Upper lobe of left lung (tissue), 6 donors: ENCODE data around the gene TSC1. TPM values are rescaled to one million over a fixed set of nuclear protein-coding genes. Genes with fewer than 3 reads are reported as not detected.

Experiments
- ATAC-seq, 2 donors: fragments of 200-7000 bp; cut with Tn5 transposase; one replicate each; pipeline ENCODE4 v1.9.1; 2022; ENCODE audit warnings: mild to moderate bottlenecking in 2 of 2, moderate library complexity in 2 of 2; ENCODE audit not compliant: low FRiP score in 2 of 2
- DNase-seq, 2 donors: peaks; one replicate each; pipeline ENCODE4 v3.0.0-alpha.2; 2019 to 2020
- H3K27ac ChIP-seq, 4 donors: fragments of 200-600 bp; sonication (generic); one replicate each; pipeline ENCODE4 v1.5.1; 2016 to 2019
- H3K27me3 ChIP-seq, 4 donors: fragments of 200-600 bp; sonication (generic); one replicate each; pipeline ENCODE4 v1.5.1; 2017 to 2019
- H3K36me3 ChIP-seq, 4 donors: fragments of 200-600 bp; sonication (generic); one replicate each; pipeline ENCODE4 v1.5.1; 2016 to 2019
- H3K4me1 ChIP-seq, 4 donors: fragments of 200-600 bp; sonication (generic); one replicate each; pipeline ENCODE4 v1.5.1; 2018 to 2019
- H3K4me3 ChIP-seq, 4 donors: fragments of 200-600 bp; sonication (generic); one replicate each; pipeline ENCODE4 v1.5.1; 2017 to 2019; ENCODE audit warnings: mild to moderate bottlenecking in 2 of 4, moderate library complexity in 1 of 4
- H3K9me3 ChIP-seq, 4 donors: fragments of 200-600 bp; sonication (generic); one replicate each; pipeline ENCODE4 v1.5.1; 2018 to 2019
- CTCF ChIP-seq, 6 experiments: fragments of 450-650 bp in 4 of 6; fragments of 200-600 bp in 2 of 6; sonication (generic) in 2 of 6; IDR thresholded peaks; one replicate each; pipeline ENCODE4 v1.5.1; 2016 to 2019; ENCODE audit warnings: antibody characterized with exemption in 6 of 6
- EP300 ChIP-seq, 4 donors: sonication (generic); formaldehyde crosslinking; IDR thresholded peaks; one replicate each; pipeline ENCODE4 v1.5.1; 2017; ENCODE audit warnings: antibody characterized with exemption in 4 of 4, control low read depth in 2 of 4
- POLR2A ChIP-seq, 4 donors: fragments of 450-650 bp; IDR thresholded peaks; one replicate each; pipeline ENCODE4 v1.5.1; 2016 to 2017; ENCODE audit warnings: antibody characterized with exemption in 4 of 4, mild to moderate bottlenecking in 2 of 4
- POLR2AphosphoS5 ChIP-seq, 2 donors: sonication (generic); formaldehyde crosslinking; IDR thresholded peaks; one replicate each; pipeline ENCODE4 v1.5.1; 2017; ENCODE audit warnings: antibody characterized with exemption in 2 of 2
- WGBS, 2 donors: methylation state at CpG; one replicate each; pipeline ENCODE4 v1.1.5; 2017 to 2018; 5-methylcytosine and 5-hydroxymethylcytosine counted together
- total RNA-seq, 6 donors: library from RNA; depleted of rRNA in 4 of 6; stranded (reverse); fragments of >200 nt in 4 of 6; gene quantifications; one replicate each; pipeline versions ENCODE4 v1.1.0 to v1.2.1, GENCODE V29; 2016 to 2021
- donor health status: DM: no; HTN: no; CAD: no; lungs with moderate emphysema.
- donor health status: DM: no; HTN: yes; CAD: no; lungs with severe emphysema.

TSC1 gene
- total RNA-seq, 6 donors from 2014 or later = 34.4 to 185 (median 50.0) TPM

DNA sequence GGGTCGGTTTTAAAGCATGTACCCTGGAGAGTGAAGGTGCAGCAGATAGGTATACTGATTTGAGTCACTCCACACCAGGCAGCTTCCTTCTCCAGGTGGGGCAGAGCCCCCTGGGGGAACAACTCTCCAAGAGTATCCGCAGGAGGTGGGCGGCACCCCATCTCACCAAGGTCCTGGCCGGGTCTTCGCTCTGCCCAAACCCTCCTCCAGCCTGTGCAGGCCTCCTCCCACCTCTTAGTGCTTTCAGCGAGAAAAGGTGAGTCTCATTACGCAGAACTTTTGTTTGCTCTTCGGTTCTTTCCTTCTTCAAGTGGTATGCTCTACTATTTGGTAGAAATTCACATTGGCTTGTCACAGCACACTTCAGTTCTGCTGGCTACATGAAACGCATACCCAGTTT is 52.0 kb downstream of the TSC1 start:
- Histone ChIP-seq H3K36me3 (peaks cover 10 to 47% (median 28%) of the 10 kb centered on the region in 4 donors), H3K27me3 (no peaks in the 10 kb centered on the region), H3K27ac (no peak overlapping the region), H3K9me3 (no peaks in the 10 kb centered on the region), H3K4me3 (no peak overlapping the region), H3K4me1 (peaks cover 0 to 32% (median 11%) of the 10 kb centered on the region in 4 donors)
- 69 to 74% methylated on average over 9 of the region's 9 CpGs for WGBS, 2 donors
- DNase-seq = peak; percentile 13 to 46
- TF ChIP-seq CTCF (IDR thresholded peaks at IDR 0.05) (no peak), POLR2A (IDR thresholded peaks at IDR 0.05) (no peak), EP300 (IDR thresholded peaks at IDR 0.05) (no peak), POLR2AphosphoS5 (IDR thresholded peaks at IDR 0.05) (no peak)
- peak in 1 of 2 donors; percentile 77 for ATAC-seq

GRCh38 chr9:132888151-132888550 is 56.3 kb downstream of the TSC1 start:
- 95 to 97% methylated on average over 14 to 18 of the region's 18 CpGs for WGBS, 2 donors

GRCh38 chr9:132887181-132888120 is 57.0 kb downstream of the TSC1 start:
- Histone ChIP-seq H3K9me3 (no peaks in the 10 kb centered on the region), H3K4me1 (peaks cover 0 to 7% (median 3%) of the 10 kb centered on the region in 4 donors), H3K27ac (no peak overlapping the region), H3K4me3 (no peak overlapping the region), H3K36me3 (peaks cover 0 to 13% (median 5%) of the 10 kb centered on the region in 4 donors), H3K27me3 (no peaks in the 10 kb centered on the region)
- TF ChIP-seq POLR2A (IDR thresholded peaks at IDR 0.05) (no peak), EP300 (IDR thresholded peaks at IDR 0.05) (no peak), CTCF (IDR thresholded peaks at IDR 0.05) (no peak), POLR2AphosphoS5 (IDR thresholded peaks at IDR 0.05) (no peak)
- DNase-seq (no peak), ATAC-seq (no peak)
- 85 to 94% methylated on average over 11 to 15 of the region's 18 CpGs for WGBS, 2 donors

More at GRCh38 chr9:132888151-132888550, 56.3 kb downstream of the TSC1 start:
- no peaks in the 10 kb centered on the region for H3K27me3 ChIP-seq
- no peaks in the 10 kb centered on the region for H3K9me3 ChIP-seq
- TF ChIP-seq POLR2A (IDR thresholded peaks at IDR 0.05) (no peak), CTCF (IDR thresholded peaks at IDR 0.05) (no peak), POLR2AphosphoS5 (IDR thresholded peaks at IDR 0.05) (no peak), EP300 (IDR thresholded peaks at IDR 0.05) (no peak)
- ATAC-seq = no peak
- H3K4me3 ChIP-seq = no peak overlapping the region
- peaks cover 0 to 13% (median 5%) of the 10 kb centered on the region in 4 donors for H3K36me3 ChIP-seq
- peaks cover 0 to 13% (median 3%) of the 10 kb centered on the region in 4 donors for H3K4me1 ChIP-seq
- DNase-seq = peak in 1 of 2 donors; percentile 57
- no peak overlapping the region for H3K27ac ChIP-seq

GRCh38 chr9:132886334-132886725 is 58.1 kb downstream of the TSC1 start:
- TF ChIP-seq CTCF (IDR thresholded peaks at IDR 0.05) = no peak
- no peak for TF ChIP-seq POLR2AphosphoS5 (IDR thresholded peaks at IDR 0.05)
- 88 to 90% methylated on average over 6 of the region's 6 CpGs for WGBS, 2 donors
- DNase-seq (no peak), ATAC-seq (no peak)
- Histone ChIP-seq H3K4me1 (no peaks in the 10 kb centered on the region), H3K27ac (no peak overlapping the region), H3K36me3 (peaks cover 0 to 11% (median 4%) of the 10 kb centered on the region in 4 donors), H3K4me3 (no peak overlapping the region), H3K27me3 (no peaks in the 10 kb centered on the region), H3K9me3 (no peaks in the 10 kb centered on the region)
